HFF-Myc (cell line): ENCODE measurements around the gene FIGNL1.

ENCODE experiments used
- DNase-seq: peaks from one replicate; pipeline ENCODE4 v3.0.0-alpha.2; 2011; ENCODE audit warnings: low read depth; ENCODE audit errors: extremely low read depth
- H3K4me3 ChIP-seq: replicated peaks from 2 replicates; pipeline ENCODE4 v1.5.1; 2011; ENCODE audit warnings: low read depth, mild to moderate bottlenecking, control low read depth, low read length
- CTCF ChIP-seq: IDR thresholded peaks from 2 replicates; pipeline ENCODE4 v1.5.1; 2012; ENCODE audit warnings: mild to moderate bottlenecking, low read depth, low read length, control low read depth; ENCODE audit errors: missing control alignments

FIGNL1 gene

GRCh38 chr7:50400114-50400513 is 50.0 kb downstream of the FIGNL1 start:
- no peak for TF ChIP-seq CTCF
- no peak for DNase-seq
- no peak overlapping the region for H3K4me3 ChIP-seq

- H3K4me3 ChIP-seq: no peak overlapping the region
- TF ChIP-seq CTCF: no peak
- no peak for DNase-seq
These were observed 50.5 kb downstream of the FIGNL1 start for GRCh38 chr7:50399635-50400034.

GRCh38 chr7:50399206-50399605 is 50.9 kb downstream of the FIGNL1 start:
- no peak for DNase-seq
- TF ChIP-seq CTCF: no peak
- no peak overlapping the region for H3K4me3 ChIP-seq

GRCh38 chr7:50397971-50398324 is 52.2 kb downstream of the FIGNL1 start:
- H3K4me3 ChIP-seq: no peak overlapping the region
- TF ChIP-seq CTCF: no peak
- DNase-seq: no peak

GRCh38 chr7:50397320-50397970 is 52.7 kb downstream of the FIGNL1 start:
- DNase-seq: no peak
- TF ChIP-seq CTCF: no peak
- no peak overlapping the region for H3K4me3 ChIP-seq

GRCh38 chr7:50396856-50397255 is 53.3 kb downstream of the FIGNL1 start:
- TF ChIP-seq CTCF: no peak
- DNase-seq: no peak
- H3K4me3 ChIP-seq: no peak overlapping the region

- no peak for TF ChIP-seq CTCF
- no peak for DNase-seq
- H3K4me3 ChIP-seq: no peak overlapping the region
These were observed 55.8 kb downstream of the FIGNL1 start for GRCh38 chr7:50394315-50394714.
